GM18526 (cell line): ENCODE results near the gene WDSUB1.

Experiments
- POLR2A ChIP-seq: IDR thresholded peaks from 3 replicates; pipeline ENCODE4 v1.6.1; 2011; ENCODE audit not compliant: insufficient read length; ENCODE audit errors: extremely low read depth

Gene WDSUB1

DNA sequence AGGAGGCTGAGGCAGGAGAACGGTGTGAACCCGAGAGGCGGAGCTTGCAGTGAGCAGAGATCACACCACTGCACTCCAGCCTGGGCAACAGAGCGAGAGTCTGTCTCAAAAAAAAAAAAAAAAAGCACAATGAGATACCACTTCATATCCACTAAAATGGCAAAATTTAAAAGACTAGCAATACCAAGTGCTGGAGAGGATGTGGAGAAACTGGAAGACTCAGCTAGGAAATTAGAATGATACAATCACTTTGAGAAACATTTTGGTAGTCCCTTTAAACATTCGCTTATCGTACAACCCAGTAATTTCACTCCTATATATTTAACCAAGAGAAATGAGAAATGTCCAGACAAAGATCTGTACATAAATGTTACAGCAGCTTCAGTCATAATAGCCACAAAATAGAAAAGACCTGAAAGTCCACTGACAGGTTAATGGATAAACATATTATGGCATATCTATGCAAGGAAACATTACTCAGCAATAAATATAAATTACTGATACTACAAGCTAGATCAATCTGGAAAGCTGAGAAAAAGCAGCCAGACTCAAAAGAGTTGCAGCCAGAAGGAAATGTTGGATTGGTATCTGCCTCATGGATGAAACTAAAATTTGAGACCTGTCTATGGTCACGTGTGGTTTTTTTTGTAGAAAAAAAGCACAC, 40.0 kb downstream of the WDSUB1 start:
- TF ChIP-seq POLR2A: no peak

GRCh38 chr2:159243529-159243928, 43.0 kb downstream of the WDSUB1 start:
- TF ChIP-seq POLR2A: no peak

DNA sequence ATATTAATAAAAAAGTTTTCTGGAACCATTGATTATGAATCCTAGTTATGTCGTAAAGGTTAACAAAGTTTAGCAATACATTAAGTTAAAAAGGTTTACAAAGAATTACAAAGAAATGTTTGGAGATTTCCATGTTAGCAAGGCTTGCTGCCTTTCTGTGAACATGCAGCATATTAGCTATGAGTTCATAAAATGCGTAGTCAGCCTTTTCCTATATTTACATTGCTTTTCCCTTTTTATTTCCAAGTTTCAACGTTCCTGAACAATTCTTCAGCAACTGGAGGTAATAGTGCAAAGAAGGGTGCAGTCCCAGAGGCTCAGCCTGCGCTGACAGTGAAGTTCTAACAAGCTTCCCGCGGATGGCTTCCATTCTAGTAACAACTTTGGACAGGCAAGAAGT, 51.6 kb downstream of the WDSUB1 start:
- no peak for TF ChIP-seq POLR2A

DNA sequence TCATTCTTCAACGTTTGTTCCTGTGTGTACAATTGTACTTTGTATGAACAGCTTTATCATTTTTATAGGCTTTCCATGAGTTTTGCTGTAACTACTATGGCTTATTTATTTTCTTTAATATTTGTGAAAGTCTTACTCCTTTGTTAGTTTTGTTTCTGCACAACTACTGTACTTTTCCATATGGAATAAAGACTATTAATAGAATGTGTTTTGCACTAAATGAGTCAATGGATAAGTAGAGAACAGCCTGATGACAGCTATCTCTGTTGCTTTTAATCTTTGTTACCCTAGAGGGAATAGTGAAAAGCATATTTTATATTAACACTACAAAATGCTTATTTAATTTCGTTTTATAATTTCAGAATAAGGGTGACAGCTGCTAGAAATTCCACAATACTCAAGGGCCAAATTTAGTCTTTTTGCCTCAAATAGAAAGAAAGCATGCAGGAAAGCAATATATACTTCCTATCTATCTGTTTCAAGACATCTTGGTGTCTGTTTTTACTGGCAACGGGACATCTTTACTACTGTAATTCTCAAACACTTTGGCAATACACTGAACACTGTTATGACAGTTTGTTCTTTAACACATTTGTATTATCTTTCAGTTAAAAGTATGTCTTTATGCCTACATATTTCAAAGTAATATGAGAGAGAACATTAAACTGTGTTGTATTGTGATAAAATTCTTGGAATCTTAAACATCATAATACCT, 53.9 kb downstream of the WDSUB1 start:
- TF ChIP-seq POLR2A: no peak

DNA sequence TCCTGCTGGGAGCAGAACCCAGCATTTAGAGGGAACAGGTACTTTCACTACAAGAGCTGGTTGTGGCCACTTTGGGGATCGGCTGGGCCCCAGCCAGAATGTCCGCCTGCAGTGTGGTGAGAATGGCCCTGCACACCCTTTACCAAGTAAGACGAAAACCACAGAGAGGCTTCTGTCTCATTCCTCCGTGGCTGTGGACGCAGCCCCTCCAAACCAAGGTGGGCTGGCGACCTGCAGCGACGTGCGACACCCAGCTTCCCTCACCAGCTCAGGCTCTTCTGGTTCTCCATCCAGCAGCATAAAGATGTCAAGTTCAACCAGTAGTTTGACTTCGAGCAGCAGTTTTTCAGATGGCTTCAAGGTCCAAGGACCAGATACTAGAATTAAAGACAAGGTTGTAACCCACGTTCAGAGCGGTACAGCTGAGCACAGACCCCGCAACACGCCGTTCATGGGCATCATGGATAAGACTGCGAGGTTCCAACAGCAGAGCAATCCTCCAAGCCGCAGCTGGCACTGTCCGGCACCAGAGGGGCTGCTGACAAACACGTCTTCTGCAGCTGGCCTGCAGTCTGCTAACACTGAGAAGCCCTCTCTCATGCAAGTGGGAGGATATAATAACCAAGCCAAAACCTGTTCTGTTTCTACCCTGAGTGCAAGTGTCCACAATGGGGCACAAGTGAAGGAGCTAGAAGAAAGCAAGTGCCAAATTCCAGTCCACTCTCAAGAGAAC, 56.2 kb downstream of the WDSUB1 start:
- no peak for TF ChIP-seq POLR2A

DNA sequence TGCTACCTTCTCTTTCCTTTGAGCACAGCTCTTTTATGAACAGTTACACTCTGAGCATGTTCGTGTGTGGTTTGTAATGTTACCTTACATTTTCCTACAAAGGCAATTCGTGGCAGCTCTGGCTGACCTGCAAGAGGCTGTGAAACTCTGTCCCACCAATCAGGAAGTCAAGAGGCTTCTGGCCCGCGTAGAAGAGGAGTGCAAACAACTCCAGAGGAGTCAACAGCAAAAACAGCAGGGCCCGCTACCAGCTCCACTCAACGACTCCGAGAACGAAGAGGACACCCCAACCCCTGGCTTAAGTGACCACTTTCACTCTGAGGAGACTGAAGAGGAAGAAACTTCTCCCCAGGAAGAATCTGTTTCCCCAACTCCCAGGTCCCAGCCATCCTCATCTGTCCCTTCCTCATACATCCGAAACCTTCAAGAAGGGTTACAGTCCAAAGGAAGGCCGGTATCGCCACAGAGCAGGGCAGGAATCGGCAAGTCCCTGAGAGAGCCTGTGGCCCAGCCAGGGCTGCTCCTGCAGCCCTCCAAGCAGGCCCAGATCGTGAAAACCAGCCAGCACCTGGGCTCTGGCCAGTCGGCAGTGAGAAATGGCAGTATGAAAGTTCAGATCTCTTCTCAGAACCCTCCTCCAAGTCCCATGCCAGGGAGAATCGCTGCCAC, 56.9 kb downstream of the WDSUB1 start:
- TF ChIP-seq POLR2A: no peak

DNA sequence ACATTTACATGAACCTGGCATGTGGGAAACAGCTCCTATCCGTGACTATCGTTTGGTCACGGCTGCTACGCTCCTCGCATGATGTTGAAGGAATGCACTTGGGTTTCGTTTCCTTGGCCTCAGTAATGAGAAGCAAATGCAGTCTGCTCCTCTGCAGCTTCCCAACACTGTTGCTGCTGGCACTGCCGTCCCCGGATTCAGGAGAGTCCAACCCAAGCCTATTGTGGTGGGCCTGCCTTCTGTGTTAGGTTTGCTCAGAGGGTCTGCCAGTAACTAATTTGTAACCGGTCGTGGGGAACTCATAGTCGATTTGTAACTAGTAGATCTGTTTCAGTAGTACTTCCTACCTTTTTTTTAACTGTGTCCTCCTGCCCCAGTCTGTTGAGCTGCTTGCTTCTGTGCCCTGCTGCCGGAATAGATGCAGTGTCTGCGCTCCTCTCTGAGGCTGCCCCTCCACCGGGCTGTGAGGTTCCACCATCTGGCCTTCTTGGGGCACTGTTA, 58.4 kb downstream of the WDSUB1 start:
- no peak for TF ChIP-seq POLR2A

DNA sequence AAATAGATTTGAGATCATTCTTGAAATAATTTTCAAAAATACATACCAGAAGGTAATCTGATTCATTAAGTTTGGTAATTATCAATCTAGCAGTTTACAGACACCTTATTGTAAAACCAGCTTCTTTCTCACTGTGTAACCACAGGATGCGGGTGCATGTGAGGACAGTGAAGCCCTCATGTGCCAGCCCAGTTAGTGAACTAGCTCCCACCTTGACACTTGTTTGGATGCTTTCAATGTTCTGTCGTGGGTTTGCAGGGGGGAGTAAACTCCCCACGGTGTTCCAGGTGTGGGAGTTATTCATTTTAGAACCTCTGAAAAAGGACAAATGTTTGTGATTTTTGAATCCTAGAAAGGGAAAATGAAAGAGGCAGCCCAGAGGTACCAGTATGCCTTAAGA, 59.0 kb downstream of the WDSUB1 start:
- no peak for TF ChIP-seq POLR2A

- no peak for TF ChIP-seq POLR2A
These were observed 59.7 kb downstream of the WDSUB1 start for GRCh38 chr2:159226608-159227385.

- no peak for TF ChIP-seq POLR2A
These were observed 60.4 kb downstream of the WDSUB1 start for GRCh38 chr2:159226059-159226461.

DNA sequence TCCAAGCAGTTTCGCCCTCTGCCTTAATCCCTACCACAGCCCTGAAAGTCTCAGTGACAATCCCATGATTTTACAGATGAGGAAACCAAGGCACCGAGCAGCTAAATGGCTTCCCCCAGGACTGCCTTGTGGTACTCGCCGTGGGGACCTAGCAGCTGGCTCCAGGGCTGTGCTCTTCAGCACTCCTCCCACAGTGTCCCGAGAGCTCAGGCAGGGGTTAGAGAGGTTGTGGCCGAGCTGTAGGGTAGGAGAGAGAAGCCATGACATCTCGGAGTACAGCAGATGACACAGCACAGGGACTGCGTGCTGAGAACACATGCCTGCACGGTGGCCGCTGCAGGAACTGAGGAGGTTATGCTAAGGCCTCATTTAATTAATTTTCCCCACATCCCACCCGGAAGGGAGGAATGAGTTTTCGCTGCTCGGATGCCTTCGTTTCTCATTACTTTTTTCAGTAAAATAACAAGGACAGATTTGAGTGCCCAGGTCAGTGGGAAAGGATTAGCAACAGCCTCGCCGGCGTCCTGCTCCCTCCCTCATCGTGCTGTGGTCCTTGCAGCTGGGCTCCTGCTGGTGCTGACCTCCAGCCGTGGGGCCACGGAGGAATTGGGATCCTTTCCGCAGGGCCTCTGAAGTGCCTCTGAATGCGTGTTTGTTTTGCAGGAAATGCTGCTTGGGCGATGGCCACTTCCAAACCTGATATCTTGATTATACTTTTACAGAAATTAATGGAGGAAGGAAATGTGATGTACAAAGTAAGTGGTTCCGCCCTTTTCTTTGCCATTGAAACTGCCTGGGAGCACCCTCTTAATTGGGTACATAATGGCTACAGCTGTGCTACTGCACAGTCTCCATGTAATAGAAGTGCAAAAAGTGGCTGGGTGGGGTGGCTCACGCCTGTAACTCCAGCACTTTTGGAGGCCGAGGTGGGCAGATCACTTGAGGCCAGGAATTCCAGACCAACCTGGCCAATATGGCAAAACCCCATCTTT, 61.2 kb downstream of the WDSUB1 start:
- TF ChIP-seq POLR2A: no peak

DNA sequence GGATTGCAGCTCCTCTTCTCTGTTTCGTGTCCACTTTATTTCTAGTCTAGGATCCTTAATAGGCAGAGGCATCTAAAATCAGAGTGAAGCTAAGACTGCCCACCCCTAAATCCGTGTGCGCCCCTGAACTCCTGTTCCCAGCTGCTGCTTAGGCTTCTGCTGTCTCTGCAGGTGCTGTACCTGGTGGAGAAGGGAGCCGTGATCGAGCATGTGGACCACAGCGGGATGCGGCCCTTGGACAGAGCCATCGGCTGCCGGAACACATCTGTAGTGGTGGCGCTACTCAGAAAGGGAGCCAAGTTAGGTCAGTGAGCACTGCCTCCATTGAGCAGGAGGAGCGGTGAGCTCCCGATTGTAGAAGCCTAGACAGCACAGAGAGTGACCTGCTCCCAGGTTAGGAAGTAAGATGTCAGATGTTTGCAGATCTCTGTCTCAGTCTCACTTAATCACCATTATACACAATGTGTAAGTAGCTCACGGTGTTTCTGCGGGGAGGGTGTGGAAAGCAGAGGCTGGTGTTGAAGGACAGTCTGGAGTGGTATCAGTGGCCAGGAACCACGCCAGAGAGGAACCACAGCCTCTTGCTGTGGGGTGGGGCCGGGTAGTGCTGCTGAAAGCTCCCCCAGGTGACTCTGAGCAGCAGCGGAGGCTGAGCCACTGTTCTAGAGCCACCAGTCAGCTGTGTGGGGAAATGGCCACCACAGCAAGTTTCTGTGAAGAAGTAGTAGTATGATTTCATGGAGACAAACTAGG, 62.3 kb downstream of the WDSUB1 start:
- TF ChIP-seq POLR2A: no peak
